ENCODE results near the gene NFAM1. TPM values are rescaled to one million over a fixed set of nuclear protein-coding genes. Genes with fewer than 3 reads are reported as not detected.

Gene NFAM1
- total RNA-seq, 1 experiment from 2014 or later: 0.12 TPM

DNA sequence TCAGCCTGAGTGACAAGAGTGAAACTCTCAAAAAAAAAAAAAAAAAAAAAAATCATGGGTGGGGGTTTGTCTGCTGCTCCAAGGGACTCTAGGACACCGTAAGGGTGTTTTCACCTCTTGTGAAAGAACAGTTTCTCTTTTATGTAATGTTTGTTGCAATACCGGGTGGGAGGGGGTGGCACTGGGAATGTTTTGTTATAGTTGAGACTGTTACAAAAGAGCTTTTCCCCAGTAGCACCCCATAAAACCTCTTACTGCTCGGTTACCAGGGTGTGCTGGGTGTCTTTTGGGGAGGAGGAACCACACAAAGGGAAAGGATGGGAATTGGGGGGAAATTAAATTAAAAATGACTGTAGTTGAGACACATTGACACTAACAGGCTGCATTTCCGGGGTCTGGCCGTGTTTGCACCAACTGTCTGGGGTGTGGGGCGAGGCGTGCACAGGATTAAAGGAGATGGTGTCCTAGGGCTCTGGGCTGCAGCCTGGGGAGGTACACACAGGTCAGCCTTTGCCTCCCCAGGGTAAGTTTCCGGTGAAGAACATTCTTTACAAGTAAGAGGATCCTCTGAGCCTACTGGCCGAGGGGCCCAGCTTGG lies 1.6 kb downstream of the NFAM1 start (continued):
- TF ChIP-seq, protein P1, sequence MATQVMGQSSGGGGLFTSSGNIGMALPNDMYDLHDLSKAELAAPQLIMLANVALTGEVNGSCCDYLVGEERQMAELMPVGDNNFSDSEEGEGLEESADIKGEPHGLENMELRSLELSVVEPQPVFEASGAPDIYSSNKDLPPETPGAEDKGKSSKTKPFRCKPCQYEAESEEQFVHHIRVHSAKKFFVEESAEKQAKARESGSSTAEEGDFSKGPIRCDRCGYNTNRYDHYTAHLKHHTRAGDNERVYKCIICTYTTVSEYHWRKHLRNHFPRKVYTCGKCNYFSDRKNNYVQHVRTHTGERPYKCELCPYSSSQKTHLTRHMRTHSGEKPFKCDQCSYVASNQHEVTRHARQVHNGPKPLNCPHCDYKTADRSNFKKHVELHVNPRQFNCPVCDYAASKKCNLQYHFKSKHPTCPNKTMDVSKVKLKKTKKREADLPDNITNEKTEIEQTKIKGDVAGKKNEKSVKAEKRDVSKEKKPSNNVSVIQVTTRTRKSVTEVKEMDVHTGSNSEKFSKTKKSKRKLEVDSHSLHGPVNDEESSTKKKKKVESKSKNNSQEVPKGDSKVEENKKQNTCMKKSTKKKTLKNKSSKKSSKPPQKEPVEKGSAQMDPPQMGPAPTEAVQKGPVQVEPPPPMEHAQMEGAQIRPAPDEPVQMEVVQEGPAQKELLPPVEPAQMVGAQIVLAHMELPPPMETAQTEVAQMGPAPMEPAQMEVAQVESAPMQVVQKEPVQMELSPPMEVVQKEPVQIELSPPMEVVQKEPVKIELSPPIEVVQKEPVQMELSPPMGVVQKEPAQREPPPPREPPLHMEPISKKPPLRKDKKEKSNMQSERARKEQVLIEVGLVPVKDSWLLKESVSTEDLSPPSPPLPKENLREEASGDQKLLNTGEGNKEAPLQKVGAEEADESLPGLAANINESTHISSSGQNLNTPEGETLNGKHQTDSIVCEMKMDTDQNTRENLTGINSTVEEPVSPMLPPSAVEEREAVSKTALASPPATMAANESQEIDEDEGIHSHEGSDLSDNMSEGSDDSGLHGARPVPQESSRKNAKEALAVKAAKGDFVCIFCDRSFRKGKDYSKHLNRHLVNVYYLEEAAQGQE (IDR thresholded peaks at IDR 0.05; ENCODE audit: low read depth): no peak
- TF ChIP-seq CEBPB (IDR thresholded peaks at IDR 0.05; ENCODE audit: low read depth): no peak

DNA sequence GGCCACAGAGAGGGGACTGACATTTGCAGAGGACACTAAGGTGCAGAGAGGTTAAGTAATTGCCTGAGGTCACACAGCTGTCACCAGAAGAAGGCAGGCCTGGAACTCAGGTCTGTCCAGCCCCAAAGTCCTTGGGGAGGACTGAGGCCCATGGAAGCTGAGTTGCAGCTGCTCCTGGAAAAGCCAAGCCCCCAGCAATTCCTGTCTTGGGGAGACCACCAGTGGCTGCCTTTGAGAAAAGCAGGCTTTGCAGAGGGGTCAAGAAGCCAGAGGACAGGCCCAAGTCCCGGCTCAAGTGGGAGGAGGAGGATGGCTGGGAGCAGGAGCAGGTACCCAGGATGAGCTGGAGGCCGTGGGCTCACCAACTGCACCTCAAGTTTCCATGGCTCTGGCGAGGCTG lies 3.4 kb downstream of the NFAM1 start:
- no peak overlapping the region for H3K27ac ChIP-seq (ENCODE audit: low read depth, low read length)
- no peaks in the 10 kb centered on the region for H4K20me1 ChIP-seq (ENCODE audit: insufficient read depth)
- no peak overlapping the region for H2AFZ ChIP-seq (ENCODE audit: low read depth, low read length, poor library complexity, severe bottlenecking)
- no peaks in the 10 kb centered on the region for H3K27me3 ChIP-seq (ENCODE audit: insufficient read depth, low read length)
- TF ChIP-seq JUND (IDR thresholded peaks at IDR 0.05): no peak
- 0 out of 2 replicates have a peak, but pooled peaks have one; percentile 21 for TF ChIP-seq RAD21 (IDR thresholded peaks at IDR 0.05; ENCODE audit: low read depth)
- peaks cover 0 to 7% of the 10 kb centered on the region in 2 experiments; a peak in 2 of 4 replicates for H3K4me1 ChIP-seq (ENCODE audit: control insufficient read depth in 1 of 2, insufficient read depth in 2 of 2, low read length in 2 of 2)
- no peaks in the 10 kb centered on the region for H3K9me2 ChIP-seq (ENCODE audit: insufficient read depth)
- H3K4me2 ChIP-seq (ENCODE audit: low read length): no peak overlapping the region
- ATAC-seq (no peak), DNase-seq (ENCODE audit: low read depth, low spot score) (no peak)
- H3K9me3 ChIP-seq (ENCODE audit: control insufficient read depth in 1 of 2, insufficient read depth in 1 of 2, low read depth in 1 of 2, low read length in 2 of 2): no peaks in the 10 kb centered on the region
- H3K4me3 ChIP-seq (replicated peaks in 1 of 2; ENCODE audit: low read depth in 1 of 2, low read length in 2 of 2): no peak overlapping the region
- BruUV-seq (replicated peaks): no TSS peak
- H3K36me3 ChIP-seq (ENCODE audit: control insufficient read depth in 1 of 2, insufficient read depth in 2 of 2, low read length in 2 of 2): no peaks in the 10 kb centered on the region
- RAD21 ChIA-PET (ENCODE audit: low non-redundant PET in 1 of 2, low total read pairs in 2 of 2, uncharacterized antibody in 2 of 2, unreplicated experiment in 2 of 2): no interaction called here
- H3K79me2 ChIP-seq (ENCODE audit: insufficient read depth, low read length): no peaks in the 10 kb centered on the region
- CTCF ChIA-PET: no interaction called here
- POLR2A ChIA-PET: no interaction called here
- H3K9ac ChIP-seq (ENCODE audit: low read length): no peak overlapping the region
- intact Hi-C loops (cut with micrococcal nuclease): no loop called here
